ENCODE data around the gene OSGEPL1.
A peak's percentile ranks its signal among the peaks of the same experiment; 100 is the strongest.

OSGEPL1 gene

GRCh38 chr2:189797902-189798301, 35.3 kb upstream of the OSGEPL1 start:
- no peak for DNase-seq (ENCODE audit: low spot score)
- ChIA-PET CTCF (no interaction called here), POLR2A (ENCODE audit: low non-redundant PET) (no interaction called here)
- H3K27ac ChIP-seq: no peak overlapping the region
- TF ChIP-seq CTCF (conservative IDR thresholded peaks at IDR 0.05; ENCODE audit: low read depth): no peak

- POLR2A ChIA-PET (ENCODE audit: low non-redundant PET): no interaction called here
- H3K27ac ChIP-seq: no peak overlapping the region
- TF ChIP-seq CTCF (conservative IDR thresholded peaks at IDR 0.05; ENCODE audit: low read depth): no peak
- DNase-seq (ENCODE audit: low spot score): no peak
- CTCF ChIA-PET: no interaction called here
These were observed 31.7 kb upstream of the OSGEPL1 start for GRCh38 chr2:189794310-189794709.

DNA sequence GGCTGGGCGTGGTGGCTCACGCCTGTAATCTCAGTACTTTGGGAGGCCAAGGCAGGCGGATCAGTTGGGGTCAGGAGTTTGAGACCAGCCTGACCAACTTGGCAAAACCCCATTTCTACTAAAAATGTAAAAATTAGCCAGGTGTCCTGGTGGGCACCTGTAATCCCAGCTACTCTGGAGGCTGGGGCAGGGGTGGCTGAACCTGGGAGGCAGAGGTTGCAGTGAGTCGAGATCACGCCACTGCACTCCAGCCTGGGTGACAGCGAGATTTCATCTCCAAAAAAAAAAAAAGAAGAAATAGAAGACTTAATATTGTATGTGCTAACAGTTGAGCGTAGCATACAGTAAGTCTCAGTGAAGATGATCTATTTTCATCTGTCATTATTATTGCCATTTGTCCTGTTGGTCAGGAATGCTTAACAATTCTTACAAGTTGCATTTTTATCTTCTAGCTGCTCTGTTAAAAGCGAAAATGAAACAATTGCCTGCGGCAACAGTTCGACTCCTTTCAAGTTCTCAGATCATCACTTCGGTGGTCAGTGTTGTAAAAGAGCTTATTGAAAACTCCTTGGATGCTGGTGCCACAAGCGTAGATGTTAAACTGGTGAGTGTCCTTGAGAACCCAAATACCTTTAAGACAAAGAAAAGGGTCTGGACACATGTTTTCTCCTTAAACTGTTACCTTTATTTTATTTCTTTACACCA, 28.9 kb upstream of the OSGEPL1 start:
- TF ChIP-seq CTCF (conservative IDR thresholded peaks at IDR 0.05; ENCODE audit: low read depth): no peak
- no peak overlapping the region for H3K27ac ChIP-seq
- DNase-seq (ENCODE audit: low spot score): no peak
- ChIA-PET POLR2A (ENCODE audit: low non-redundant PET) (interaction anchor here (0.7 kb wide), 1 partner anchor 211 kb away, joined by 3 read pairs; the partner anchor contains the start of gene SLC40A1), CTCF (no interaction called here)

DNA sequence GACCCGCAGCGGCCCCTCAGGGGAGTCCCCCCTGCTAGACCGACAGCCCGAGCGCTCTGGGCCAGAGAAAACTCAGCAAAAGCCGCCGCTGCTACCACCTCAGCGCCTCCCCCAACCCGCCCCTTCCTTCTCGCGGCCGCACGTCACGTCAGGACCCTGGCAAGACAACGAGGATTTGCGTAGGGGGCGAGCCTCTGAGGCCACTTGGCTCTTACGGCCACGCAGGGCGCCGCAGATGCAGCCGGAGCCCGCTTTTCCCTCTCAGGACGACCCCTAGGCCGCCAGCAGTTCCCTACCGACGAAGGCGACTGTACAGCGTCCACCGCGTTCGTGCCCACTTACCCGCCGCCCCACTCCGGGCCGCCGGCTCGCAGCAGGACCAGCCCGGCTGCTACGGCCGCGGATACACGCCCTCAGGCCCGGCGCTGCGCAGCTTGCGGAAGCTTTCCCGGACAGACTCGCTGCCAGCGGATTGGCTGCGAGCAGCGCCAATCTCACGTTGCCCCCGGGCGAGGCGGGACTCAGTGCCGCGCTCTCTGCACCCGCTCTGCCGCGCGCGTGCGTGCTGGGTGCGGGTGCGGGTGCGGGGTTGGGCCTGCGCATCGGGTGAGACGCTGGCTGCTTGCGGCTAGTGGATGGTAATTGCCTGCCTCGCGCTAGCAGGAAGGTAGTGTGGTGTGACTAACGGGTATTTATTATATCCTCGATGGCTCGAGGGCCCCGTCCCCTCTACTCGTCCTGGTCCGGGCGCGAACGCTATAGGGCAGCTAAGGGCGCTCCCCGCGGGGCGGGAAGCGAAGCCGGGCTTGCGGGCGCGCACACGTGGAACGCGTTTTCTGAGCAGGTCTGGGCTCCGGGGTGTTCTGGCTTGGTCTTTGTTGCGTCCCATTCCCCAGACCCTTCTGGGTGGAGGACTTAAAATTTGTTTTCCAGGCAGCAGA, 21.6 kb upstream of the OSGEPL1 start, which contains the start of the genes ORMDL1 and PMS1:
ORMDL1 (minus strand) TSS at position 413 of the 941 bp plus-strand sequence. CDS start 1,744 bp downstream, outside the sequence.
PMS1 (plus strand) TSS at position 524 of the 941 bp plus-strand sequence. CDS start 7,360 bp downstream, outside the sequence.
- H3K27ac ChIP-seq: peak within 1 kb of the TSS; percentile 92
- ChIA-PET CTCF (interaction anchor here (0.6 to 1.0 kb wide), 4 partner anchors 12 to 52 kb away, joined by 3 to 4 read pairs (median 4); partner anchors contain the start of gene OSGEPL1), POLR2A (ENCODE audit: low non-redundant PET) (interaction anchor here (1.0 kb wide), 1 partner anchor 22 kb away, joined by 3 read pairs; the partner anchor contains the start of gene OSGEPL1)
- peak; percentile 95 for DNase-seq (ENCODE audit: low spot score)
- TF ChIP-seq CTCF (conservative IDR thresholded peaks at IDR 0.05; ENCODE audit: low read depth): no peak

DNA sequence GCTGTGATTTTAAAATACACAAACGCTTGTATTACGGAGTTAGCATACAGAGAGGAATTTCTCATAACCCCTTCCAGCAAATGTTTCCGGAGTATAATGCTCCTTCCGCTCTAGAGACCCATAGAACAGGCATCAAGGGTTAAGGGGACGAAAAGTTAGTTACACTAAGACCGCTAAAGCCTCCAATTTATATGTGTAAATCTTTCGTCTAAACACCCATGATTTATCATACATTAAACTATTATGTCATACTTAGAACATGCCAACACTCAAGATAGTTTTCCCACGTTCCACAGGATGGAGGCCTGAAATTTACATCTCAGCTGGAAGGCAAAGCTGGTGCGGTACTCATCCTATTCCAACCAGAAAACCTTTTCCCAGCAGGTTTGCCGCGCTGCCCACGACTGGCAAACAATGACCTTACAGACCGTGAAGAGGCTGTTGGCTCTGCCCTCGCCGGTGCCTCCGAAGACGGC, 20.9 kb upstream of the OSGEPL1 start:
- peak overlapping the region; percentile 92 for H3K27ac ChIP-seq
- DNase-seq (ENCODE audit: low spot score): peak; percentile 24
- ChIA-PET POLR2A (ENCODE audit: low non-redundant PET) (interaction anchor here (1.0 kb wide), 1 partner anchor 21 kb away, joined by 3 read pairs; the partner anchor contains the start of gene OSGEPL1), CTCF (interaction anchor here (0.6 to 0.7 kb wide), 2 partner anchors 21 to 53 kb away, joined by 3 to 5 read pairs; partner anchors contain the start of gene OSGEPL1)
- no peak for TF ChIP-seq CTCF (conservative IDR thresholded peaks at IDR 0.05; ENCODE audit: low read depth)

DNA sequence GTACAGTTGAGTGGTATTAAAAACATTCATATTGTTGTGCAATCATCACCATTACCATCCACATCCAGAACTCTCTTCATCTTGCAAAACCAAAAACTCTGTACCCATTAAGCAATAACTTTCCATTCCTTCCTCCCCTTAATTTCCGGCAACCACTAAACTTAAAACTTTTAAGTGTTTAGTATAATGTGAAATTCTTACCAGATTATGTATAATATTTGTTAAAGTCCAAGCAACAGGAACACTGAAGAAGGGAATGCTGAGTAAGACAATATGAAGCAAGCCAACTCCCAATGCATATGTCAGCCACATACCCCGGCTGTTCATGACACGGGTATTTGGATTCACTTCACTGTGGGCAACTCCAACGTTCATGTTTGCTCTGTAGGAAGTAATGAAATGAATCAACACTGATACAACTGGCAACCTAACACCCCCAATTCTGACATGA, 19.7 kb upstream of the OSGEPL1 start:
- POLR2A ChIA-PET (ENCODE audit: low non-redundant PET): no interaction called here
- H3K27ac ChIP-seq: no peak overlapping the region
- CTCF ChIA-PET: no interaction called here

More for the DNA sequence above, 19.7 kb upstream of the OSGEPL1 start:
- TF ChIP-seq CTCF (conservative IDR thresholded peaks at IDR 0.05; ENCODE audit: low read depth): no peak
- DNase-seq (ENCODE audit: low spot score): no peak

Data from RWPE1 (cell line).